Stimulated activated CD4-positive, alpha-beta T cell treated with anti-CD3 and anti-CD28 coated beads, Interleukin-15, amount 100 ng/mL, for 24 hours (primary cell): Measurements from ENCODE around the gene AGK.
"Not testable (repeated sequence)": the region's sequence is repeated elsewhere in the genome, so short reads cannot be mapped to it uniquely, and the experiment has no call there.

Experiments
- DNase-seq: peaks from one replicate; pipeline ENCODE4 v3.0.0-alpha.2; 2020

The AGK gene

GRCh38 chr7:141688043-141688442, 136.8 kb downstream of the AGK start:
- no peak for DNase-seq

DNA sequence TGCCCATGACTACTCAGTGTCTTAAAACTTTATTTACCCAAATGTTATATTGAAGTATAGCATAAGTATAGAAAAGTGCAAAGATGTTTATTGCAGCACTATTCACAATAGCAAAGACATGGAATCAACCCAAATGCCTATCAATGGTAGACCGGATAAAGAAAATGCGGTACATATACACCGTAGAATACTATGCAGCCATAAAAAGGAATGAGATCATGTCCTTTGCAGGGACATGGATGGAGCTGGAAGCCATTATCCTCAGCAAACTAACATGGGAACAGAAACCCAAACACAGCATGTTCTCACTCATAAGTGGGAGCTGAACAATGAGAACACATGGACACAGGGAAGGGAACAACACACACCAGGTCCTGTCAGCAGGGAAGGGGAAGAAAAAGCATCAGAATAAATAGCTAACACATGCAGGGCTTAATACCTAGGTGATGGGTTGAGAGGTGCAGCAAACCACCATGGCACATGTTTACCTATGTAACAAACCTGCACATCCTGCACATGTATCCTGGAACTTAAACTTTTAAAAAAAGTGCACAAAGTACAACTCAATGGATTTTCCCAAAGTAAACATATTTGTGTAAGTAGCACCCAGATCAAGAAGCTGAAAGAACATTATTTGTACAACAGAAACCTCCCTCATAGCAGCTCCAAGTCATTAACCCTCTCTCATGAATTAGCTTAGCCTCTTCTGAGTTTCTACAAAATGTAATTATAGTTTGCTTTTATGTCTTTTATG, 138.0 kb downstream of the AGK start:
- DNase-seq: not testable (repeated sequence)

GRCh38 chr7:141691540-141691939, 140.3 kb downstream of the AGK start:
- DNase-seq: no peak

GRCh38 chr7:141691961-141692360, 140.8 kb downstream of the AGK start:
- no peak for DNase-seq

- DNase-seq: no peak
Observed at GRCh38 chr7:141693082-141693481, 141.9 kb downstream of the AGK start.

GRCh38 chr7:141695803-141696289, 144.6 kb downstream of the AGK start:
- no peak for DNase-seq

GRCh38 chr7:141696348-141696747, 145.1 kb downstream of the AGK start:
- no peak for DNase-seq

GRCh38 chr7:141697211-141697871, 146.1 kb downstream of the AGK start:
- no peak for DNase-seq

- DNase-seq: no peak
Observed at GRCh38 chr7:141698247-141699015, 147.2 kb downstream of the AGK start.

- DNase-seq: no peak
Observed at GRCh38 chr7:141699860-141700259, 148.7 kb downstream of the AGK start.

DNA sequence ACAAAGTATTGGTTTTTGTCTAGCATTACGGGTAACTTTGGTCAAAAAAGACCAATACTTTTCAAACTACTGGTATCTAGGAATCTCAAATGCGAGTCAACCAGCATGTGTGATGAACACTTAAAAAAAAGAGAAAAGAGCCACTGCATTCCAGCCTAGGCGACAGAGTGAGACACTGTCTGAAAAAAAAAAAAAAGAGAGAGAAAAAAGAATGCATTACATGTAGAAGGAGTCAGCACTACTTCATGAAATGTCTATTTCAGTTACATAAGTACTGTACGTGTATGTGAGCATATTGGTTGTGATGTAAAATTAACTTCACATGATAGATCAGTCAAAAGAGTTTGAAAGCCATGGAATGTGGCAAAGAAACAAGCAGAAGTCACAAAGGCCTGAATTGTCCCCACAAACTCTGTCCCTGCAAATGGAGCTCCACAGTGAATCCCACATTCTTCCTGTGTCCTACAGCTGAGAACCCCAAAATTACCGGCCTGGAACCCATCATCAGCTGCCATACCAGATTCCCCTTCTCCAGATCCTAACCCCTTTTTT, 149.2 kb downstream of the AGK start:
- DNase-seq: no peak

GRCh38 chr7:141700848-141701371, 149.7 kb downstream of the AGK start:
- DNase-seq: peak; percentile 16

GRCh38 chr7:141701489-141702046, 150.4 kb downstream of the AGK start:
- peak; percentile 78 for DNase-seq

GRCh38 chr7:141702047-141702567, 150.9 kb downstream of the AGK start, which contains the start of gene DENND11:
DENND11 (minus strand) TSS chr7:141702166; CDS start chr7:141702153, 13 bp downstream.
- peak; percentile 65 for DNase-seq

- DNase-seq: no peak
Observed at GRCh38 chr7:141702892-141703291, 151.7 kb downstream of the AGK start.

- no peak for DNase-seq
Observed at GRCh38 chr7:141704112-141704511, 152.9 kb downstream of the AGK start.

GRCh38 chr7:141704741-141705140, 153.5 kb downstream of the AGK start:
- no peak for DNase-seq
